Coronary artery (tissue), 2 donors: ENCODE results near the gene PTMA.
"Not testable (repeated sequence)": the region's sequence is repeated elsewhere in the genome, so short reads cannot be mapped to it uniquely, and the experiment has no call there.

Experiments used
- DNase-seq: peaks from one replicate; pipeline ENCODE4 v3.0.0-alpha.2; 2017; ENCODE audit warnings: low spot score
- H3K27ac ChIP-seq, 2 donors: fragments of 200-600 bp; sonication (generic); one replicate each; pipeline ENCODE4 v1.5.1; 2016 to 2019
- H3K4me3 ChIP-seq: fragments of 200-600 bp; sonication (generic); 2 replicates; pipeline ENCODE4 v1.5.1; 2016; ENCODE audit warnings: mild to moderate bottlenecking, moderate library complexity
- TF ChIP-seq, protein P1 (sequence below): fragments of 200-600 bp; sonication (generic); IDR thresholded peaks from one replicate; pipeline ENCODE4 v1.5.1; 2019; ENCODE audit warnings: antibody characterized with exemption

The PTMA gene

DNA sequence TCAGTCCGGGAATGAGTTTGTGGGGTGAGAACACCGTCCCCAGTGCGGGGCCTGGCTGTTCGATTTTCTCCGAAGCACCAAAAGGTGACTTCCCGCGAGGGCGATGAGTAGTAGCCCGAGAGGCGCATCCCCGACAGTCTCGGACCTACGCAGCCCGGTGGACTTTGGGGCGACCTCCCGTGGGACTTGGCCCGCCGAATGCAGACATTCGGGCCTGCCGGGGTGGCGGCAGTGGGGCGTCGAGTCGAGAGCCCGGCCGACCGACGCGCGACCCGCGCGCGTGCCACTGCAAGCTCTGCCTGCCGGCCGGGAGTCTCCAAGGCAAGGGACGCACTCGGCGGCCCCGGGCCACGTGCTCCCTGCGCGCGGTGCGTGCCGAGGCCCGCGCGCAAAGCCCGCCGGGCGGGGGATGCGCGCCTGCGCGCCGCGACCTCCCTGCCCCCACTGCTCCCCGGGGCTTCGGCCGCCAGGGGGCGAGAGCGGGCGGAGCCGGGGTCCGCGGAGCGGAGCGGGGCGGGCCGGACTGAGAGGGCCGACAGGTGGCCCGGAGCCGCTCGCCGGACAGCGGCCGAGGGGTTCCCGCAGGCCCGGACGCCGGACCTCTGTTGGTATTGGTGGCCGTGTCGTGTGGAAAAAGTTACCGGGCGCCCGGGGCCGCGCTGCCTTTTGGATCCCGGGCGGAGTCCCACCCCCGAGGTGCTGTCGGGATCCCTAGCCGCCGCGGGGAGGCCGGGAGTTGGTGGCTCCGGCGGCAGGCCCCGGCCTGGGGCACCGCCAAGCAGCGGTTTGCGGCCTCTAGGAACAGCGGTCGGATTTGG, 1.9 kb downstream of the PTMA start:
- Histone ChIP-seq H3K4me3 (peak overlapping the region; percentile 100), H3K27ac (peak overlapping the region; percentile 97 to 100)
- TF ChIP-seq, protein P1, sequence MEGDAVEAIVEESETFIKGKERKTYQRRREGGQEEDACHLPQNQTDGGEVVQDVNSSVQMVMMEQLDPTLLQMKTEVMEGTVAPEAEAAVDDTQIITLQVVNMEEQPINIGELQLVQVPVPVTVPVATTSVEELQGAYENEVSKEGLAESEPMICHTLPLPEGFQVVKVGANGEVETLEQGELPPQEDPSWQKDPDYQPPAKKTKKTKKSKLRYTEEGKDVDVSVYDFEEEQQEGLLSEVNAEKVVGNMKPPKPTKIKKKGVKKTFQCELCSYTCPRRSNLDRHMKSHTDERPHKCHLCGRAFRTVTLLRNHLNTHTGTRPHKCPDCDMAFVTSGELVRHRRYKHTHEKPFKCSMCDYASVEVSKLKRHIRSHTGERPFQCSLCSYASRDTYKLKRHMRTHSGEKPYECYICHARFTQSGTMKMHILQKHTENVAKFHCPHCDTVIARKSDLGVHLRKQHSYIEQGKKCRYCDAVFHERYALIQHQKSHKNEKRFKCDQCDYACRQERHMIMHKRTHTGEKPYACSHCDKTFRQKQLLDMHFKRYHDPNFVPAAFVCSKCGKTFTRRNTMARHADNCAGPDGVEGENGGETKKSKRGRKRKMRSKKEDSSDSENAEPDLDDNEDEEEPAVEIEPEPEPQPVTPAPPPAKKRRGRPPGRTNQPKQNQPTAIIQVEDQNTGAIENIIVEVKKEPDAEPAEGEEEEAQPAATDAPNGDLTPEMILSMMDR: peak; percentile 85
- DNase-seq: peak; percentile 93

DNA sequence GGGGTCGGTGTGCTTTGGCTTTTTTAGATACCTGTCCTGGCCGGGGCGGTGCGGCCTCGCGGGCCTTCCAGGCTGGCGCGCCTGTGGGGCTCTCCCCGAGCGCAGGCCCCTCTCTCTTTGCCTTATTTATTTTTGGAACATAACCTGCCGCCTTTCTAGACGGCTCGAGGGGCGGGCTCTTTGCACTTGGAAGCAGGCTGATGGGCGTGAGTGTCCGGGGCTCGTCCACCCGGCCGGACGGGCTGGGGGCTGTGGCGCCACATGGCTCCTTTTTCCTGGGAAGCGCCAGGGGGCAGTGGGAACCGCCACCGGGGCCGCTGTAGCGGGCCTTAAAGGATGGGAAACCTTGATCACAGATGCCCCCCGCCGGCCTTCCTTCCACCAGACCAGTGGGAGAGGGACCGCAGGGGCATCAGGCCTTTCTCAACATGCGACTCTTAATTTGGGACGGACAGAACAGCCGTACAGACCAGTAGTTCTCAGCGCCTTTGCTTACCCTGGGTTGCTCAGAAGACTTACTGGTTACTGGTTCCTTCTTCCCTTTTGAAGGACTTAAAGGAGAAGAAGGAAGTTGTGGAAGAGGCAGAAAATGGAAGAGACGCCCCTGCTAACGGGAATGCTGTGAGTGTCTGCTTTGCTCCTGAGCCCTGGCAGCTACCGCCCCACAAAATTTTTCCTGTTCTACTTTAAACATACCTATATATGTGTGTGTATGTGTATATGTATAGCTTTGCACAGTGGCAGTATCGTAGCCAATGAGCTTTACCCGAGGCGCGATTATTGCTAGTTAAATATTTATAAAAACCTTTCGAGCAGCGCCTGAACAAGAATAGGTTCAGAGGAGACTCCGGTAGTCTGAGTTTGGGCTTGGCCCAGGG, 2.7 kb downstream of the PTMA start:
- Histone ChIP-seq H3K4me3 (peak overlapping the region; percentile 100), H3K27ac (peak overlapping the region; percentile 97 to 100)
- peak; percentile 80 for DNase-seq
- TF ChIP-seq, protein P1: no peak

GRCh38 chr2:231711677-231712450, 3.5 kb downstream of the PTMA start:
- peak overlapping the region; percentile 97 to 100 for H3K27ac ChIP-seq
- peak; percentile 67 for DNase-seq
- peak overlapping the region; percentile 100 for H3K4me3 ChIP-seq
- TF ChIP-seq, protein P1: no peak

- peak; percentile 73 for DNase-seq
- Histone ChIP-seq H3K27ac (peak overlapping the region; percentile 97 to 100), H3K4me3 (peak overlapping the region; percentile 100)
Observed at GRCh38 chr2:231712451-231713021, 4.2 kb downstream of the PTMA start.

GRCh38 chr2:231713406-231713729, 5.0 kb downstream of the PTMA start:
- Histone ChIP-seq H3K27ac (peak overlapping the region; percentile 58 to 90), H3K4me3 (peak overlapping the region; percentile 43)
- not testable (repeated sequence) for DNase-seq

DNA sequence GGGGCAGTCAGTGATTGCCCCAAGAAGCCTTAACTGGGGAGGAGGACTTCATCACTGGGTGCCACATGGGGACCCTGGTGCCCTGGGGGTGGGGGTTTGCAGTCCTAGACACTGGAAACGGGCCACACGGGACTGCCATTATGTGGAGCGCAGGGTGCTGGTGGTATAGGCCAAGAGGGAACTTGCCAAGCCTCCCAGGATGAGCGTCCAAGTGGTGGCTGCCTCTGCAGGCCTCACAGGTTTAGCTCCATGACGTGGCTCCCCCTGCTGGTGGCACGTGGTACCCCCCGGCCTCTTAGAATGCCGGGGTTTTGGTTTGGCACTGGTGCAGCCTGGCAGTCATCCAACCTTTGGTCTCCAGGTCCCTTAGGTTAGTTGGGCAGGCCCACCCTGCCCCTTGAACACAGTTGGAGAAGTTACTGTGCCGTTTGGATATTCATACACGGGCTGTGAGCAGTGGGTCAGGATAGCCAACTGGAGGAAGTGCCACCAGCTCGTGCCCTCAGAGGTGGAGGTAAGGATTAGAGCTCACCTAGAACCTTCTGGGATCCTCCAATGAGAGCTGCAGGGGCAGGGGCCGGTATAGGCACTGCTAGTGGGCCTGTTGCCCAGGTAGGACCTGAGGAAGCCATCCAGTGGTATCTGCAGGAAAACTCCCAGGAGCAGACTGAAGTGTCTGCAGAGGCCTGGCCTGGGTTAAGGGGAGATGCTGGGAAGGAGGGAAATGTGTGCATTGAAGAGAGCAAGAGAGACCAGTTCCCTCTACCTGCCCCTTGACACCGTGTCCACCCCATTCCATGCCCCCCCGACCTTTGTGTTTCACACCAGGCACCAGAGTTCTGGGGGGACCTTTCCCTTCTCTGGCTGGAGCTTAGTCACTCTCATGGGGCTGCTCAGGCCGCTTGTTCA, 5.7 kb downstream of the PTMA start:
- H3K27ac ChIP-seq: peak overlapping the region; percentile 58 to 90
- H3K4me3 ChIP-seq: peak overlapping the region; percentile 43
- TF ChIP-seq, protein P1: peak; percentile 88
- peak; percentile 90 for DNase-seq
